Omental fat pad (tissue), 4 donors: ENCODE results near the gene TFF2. TPM values are rescaled to one million over a fixed set of nuclear protein-coding genes. Genes with fewer than 3 reads are reported as not detected.

Experiments
- ATAC-seq: fragments of 150-250 bp; one replicate; pipeline ENCODE4 v1.9.1; 2016; ENCODE audit warnings: mild to moderate bottlenecking, moderate library complexity; ENCODE audit not compliant: low FRiP score
- DNase-seq: peaks from one replicate; pipeline ENCODE4 v3.0.0-alpha.2; 2019; ENCODE audit warnings: low spot score
- total RNA-seq, 4 donors: library from RNA; depleted of rRNA; stranded (reverse); fragments of >200 nt; gene quantifications; one replicate each; pipeline ENCODE4 v1.1.0, GENCODE V29; 2016
- TF ChIP-seq, protein P1 (sequence below), 3 donors: fragments of 450-650 bp; IDR thresholded peaks; one replicate each; pipeline ENCODE4 v1.5.1; 2016 to 2017; ENCODE audit warnings: antibody characterized with exemption in 3 of 3, mild to moderate bottlenecking in 3 of 3, moderate library complexity in 2 of 3

The TFF2 gene
- total RNA-seq, 4 donors from 2014 or later: not detected

DNA sequence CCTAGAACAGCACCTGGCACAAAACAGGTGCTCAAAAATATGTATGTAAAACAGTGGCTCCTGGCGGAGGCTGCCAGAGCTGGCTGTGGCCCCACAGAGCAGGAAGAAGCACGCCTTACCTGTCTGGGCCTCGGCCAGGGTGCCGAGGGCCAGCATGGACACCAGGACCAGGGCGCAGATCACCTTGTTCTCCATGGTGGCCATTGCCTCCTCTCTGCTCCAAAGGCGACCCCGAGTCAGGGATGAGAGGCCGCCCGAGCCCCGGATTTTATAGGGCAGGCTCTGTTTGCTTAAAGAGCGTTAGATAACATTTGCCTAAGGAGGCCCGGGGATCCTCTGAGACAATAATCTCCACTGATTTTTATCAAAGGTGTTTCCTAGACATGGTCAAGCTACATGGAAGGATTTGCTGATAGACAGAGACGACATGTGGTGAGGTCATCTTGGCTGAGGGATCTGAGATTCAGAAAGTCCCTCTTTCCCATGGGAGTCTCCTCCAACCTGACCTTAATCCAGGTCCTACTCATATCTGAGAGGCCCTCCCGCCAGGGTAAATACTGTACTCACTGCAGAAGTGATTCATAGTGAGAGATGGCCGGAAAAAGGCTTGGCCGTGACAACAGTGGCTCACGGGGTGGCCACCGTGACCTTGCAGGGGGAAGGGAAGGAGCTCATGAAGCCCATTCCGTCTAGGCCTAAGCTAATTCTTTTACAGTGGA lies 15.7 kb upstream of the TFF2 start, which contains the start of gene TFF1:
TFF1 (minus strand) TSS at position 244 of the 719 bp plus-strand sequence; CDS start at position 204, 40 bp downstream.
- DNase-seq (no peak), ATAC-seq (no peak)
- TF ChIP-seq, protein P1, sequence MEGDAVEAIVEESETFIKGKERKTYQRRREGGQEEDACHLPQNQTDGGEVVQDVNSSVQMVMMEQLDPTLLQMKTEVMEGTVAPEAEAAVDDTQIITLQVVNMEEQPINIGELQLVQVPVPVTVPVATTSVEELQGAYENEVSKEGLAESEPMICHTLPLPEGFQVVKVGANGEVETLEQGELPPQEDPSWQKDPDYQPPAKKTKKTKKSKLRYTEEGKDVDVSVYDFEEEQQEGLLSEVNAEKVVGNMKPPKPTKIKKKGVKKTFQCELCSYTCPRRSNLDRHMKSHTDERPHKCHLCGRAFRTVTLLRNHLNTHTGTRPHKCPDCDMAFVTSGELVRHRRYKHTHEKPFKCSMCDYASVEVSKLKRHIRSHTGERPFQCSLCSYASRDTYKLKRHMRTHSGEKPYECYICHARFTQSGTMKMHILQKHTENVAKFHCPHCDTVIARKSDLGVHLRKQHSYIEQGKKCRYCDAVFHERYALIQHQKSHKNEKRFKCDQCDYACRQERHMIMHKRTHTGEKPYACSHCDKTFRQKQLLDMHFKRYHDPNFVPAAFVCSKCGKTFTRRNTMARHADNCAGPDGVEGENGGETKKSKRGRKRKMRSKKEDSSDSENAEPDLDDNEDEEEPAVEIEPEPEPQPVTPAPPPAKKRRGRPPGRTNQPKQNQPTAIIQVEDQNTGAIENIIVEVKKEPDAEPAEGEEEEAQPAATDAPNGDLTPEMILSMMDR (IDR thresholded peaks at IDR 0.05): no peak

DNA sequence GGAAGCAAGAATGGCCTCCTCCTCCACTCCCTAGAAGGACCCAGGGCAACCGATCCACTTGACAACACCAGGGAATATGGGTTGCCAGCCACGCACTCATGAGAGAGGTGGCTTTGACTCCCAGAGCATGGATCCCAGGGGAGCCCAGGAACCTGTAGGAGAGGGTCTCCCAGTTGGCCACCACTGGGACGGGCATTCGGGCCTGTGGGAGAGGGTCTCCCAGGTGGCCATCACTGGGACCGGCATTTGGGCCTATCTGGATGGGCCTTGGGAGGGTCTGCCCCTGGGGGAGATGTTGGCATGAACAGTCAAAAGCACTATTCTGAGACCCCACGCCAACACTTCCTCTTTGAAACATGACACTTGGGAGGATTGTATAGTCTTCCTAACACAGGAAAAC lies 15.0 kb upstream of the TFF2 start:
- ATAC-seq (no peak), DNase-seq (no peak)
- TF ChIP-seq, protein P1 (IDR thresholded peaks at IDR 0.05): no peak

DNA sequence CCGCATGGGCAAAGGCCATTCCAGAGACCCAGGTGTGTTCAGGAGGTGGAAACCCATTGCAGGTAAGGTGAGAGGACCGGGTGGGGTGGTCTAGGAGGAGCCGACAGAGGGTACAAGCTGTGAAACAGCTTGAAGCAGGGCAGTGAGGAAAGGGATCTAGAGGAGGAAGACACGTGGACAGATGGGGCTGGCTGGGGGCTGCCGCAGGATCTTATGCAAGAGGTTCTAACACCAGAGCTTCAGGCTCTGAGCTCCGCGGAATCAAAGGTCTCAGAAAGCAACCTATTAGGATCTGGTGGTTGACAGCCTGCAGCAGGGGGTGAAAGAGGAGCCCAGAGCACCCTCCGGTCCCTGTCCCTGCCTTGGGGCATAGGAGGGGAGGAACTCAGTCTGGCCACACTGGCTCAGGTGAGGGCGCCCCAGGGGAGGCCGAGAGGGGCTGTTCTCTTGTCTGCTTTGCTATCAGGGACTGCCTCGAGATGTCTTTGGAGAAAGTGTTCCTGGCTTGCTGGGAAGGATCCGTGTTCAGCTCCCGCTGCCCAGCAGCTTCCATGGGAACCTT lies 13.6 kb upstream of the TFF2 start:
- no peak for ATAC-seq
- no peak for DNase-seq
- TF ChIP-seq, protein P1 (IDR thresholded peaks at IDR 0.05): no peak

DNA sequence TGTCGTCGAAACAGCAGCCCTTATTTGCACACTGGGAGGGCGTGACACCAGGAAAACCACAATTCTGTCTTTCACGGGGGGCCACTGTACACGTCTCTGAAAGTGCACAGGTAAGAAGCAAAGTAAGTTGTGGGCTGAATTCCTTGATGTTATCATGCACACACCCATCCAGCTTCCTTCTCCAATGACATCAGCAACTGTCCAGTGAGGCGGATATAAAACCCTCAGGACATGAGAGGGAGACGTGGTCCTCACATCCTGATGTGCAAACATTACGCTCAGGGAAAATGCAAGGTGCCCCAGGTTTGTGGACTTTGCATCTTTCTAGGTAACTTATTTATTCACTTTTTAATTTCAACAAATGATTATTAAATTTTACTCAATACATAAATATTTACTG lies 12.5 kb upstream of the TFF2 start:
- TF ChIP-seq, protein P1 (IDR thresholded peaks at IDR 0.05): no peak
- ATAC-seq (no peak), DNase-seq (no peak)

DNA sequence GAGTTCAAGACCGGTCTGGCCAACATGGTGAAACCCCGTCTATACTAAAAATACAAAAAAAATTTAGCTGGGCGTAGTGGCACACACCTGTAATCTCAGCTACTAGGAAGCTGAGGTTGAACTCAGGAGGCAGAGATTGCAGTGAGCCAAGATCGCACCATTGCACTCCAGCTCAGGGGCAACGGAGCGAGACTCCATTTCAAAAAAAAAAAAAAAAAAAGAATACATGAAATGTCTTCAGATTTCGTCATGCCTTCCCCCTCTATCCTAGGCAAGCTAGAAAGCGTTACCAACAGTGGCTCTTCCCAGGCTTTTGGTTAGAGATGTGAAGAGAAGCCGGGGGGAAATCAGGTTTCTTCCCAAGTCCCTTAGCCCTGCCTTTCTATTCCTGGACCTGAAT lies 11.9 kb upstream of the TFF2 start:
- TF ChIP-seq, protein P1 (IDR thresholded peaks at IDR 0.05): no peak

DNA sequence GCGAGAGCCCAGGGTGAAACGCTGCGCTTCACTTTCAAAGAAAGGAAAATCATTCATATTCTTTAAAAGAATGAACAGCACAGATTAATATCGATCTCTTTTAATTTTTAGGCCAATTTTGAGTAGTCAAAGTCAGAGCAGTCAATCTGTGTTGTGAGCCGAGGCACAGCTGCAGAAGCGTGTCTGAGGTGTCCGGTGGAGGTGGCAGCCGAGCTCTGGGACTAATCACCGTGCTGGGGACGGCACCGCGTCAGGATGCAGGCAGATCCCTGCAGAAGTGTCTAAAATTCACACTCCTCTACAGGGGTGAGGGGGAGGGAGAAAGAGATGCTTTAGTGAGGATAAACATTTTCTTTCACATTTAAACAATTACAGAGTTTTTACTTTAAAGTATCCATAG lies 11.4 kb upstream of the TFF2 start:
- ATAC-seq (no peak), DNase-seq (no peak)
- TF ChIP-seq, protein P1 (IDR thresholded peaks at IDR 0.05): no peak

More for the DNA sequence above, 11.9 kb upstream of the TFF2 start:
- no peak for DNase-seq
- ATAC-seq: no peak

DNA sequence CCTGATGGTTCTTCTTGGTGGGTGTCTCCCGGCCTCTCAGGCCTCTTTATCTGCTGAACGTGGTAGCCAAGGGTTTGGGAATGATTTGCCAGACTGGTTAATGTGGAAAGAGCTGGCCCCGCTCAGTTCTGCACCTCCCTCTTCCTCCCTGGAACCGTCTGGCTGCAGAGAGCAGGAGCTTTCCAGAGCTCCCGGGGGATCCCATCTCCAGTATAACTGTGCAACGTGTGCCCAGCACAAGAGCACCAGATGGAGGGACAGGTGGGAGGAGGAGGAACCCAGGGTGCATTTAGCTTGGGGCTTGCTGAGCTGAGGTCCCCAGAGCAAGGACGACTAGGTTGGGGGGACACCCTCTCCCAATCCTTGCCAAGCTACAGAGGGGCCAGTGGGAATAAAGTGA lies 10.5 kb upstream of the TFF2 start:
- TF ChIP-seq, protein P1 (IDR thresholded peaks at IDR 0.05): no peak
- no peak for ATAC-seq
- no peak for DNase-seq
